CD4-positive, alpha-beta T cell (primary cell): Measurements from ENCODE around the gene GOLGB1. TPM values are rescaled to one million over a fixed set of nuclear protein-coding genes. Genes with fewer than 3 reads are reported as not detected.

Source experiments
- ATAC-seq: fragments of 200-7000 bp; cut with Tn5 transposase; one replicate; pipeline ENCODE4 v1.10.0; 2022; ENCODE audit warnings: mild to moderate bottlenecking; ENCODE audit not compliant: poor library complexity
- CTCF ChIA-PET: fragments of 350-600 bp; sonication (Branson Sonifier 250); formaldehyde crosslinking; loops from one replicate; lab custom pipeline; 2021; ENCODE audit warnings: antibody characterized with exemption, inconsistent platforms; lab: Charles Lee
- POLR2A ChIA-PET: fragments of 350-600 bp; sonication (Branson Sonifier 250); formaldehyde crosslinking; loops from one replicate; lab custom pipeline; 2021; ENCODE audit warnings: antibody characterized with exemption, inconsistent platforms; lab: Charles Lee
- DNase-seq, 14 experiments: peaks; one replicate each; pipeline ENCODE4 v3.0.0-alpha.2; 2013 to 2020; ENCODE audit warnings: mixed read lengths in 2 of 14
- H3K27ac ChIP-seq, 2 donors: one replicate each; pipeline versions ENCODE4 v1.5.1 to v1.7.0; 2013; ENCODE audit warnings: low read length in 2 of 2, low read depth in 1 of 2, mild to moderate bottlenecking in 1 of 2
- H3K27me3 ChIP-seq, 2 experiments: 1 replicate in 1 of 2; 2 replicates in 1 of 2; pipeline versions ENCODE4 v1.6.1 to v1.7.0; 2013; ENCODE audit warnings: low read length in 2 of 2, control low read depth in 1 of 2, mild to moderate bottlenecking in 1 of 2, moderate library complexity in 1 of 2; ENCODE audit not compliant: insufficient read depth in 2 of 2, control insufficient read depth in 1 of 2
- H3K36me3 ChIP-seq: one replicate; pipeline ENCODE4 v1.6.1; 2013; ENCODE audit warnings: low read length, control low read depth; ENCODE audit not compliant: insufficient read depth
- H3K4me1 ChIP-seq: one replicate; pipeline ENCODE4 v1.6.1; 2013; ENCODE audit warnings: low read length, control low read depth; ENCODE audit not compliant: insufficient read depth
- H3K4me3 ChIP-seq: one replicate; pipeline ENCODE4 v1.5.1; 2013; ENCODE audit warnings: mild to moderate bottlenecking, low read length, moderate library complexity
- H3K9me3 ChIP-seq, 2 experiments: 1 replicate in 1 of 2; 2 replicates in 1 of 2; pipeline versions ENCODE4 v1.6.1 to v1.7.0; 2013; ENCODE audit warnings: low read length in 2 of 2, mild to moderate bottlenecking in 2 of 2, control low read depth in 1 of 2, moderate library complexity in 1 of 2; ENCODE audit not compliant: control insufficient read depth in 1 of 2, insufficient read depth in 1 of 2
- H3K27ac Mint-ChIP-seq: one replicate; pipeline ENCODE4 v1.8.0; 2020; ENCODE audit warnings: mixed read lengths
- H3K27me3 Mint-ChIP-seq: one replicate; pipeline ENCODE4 v1.8.0; 2021; ENCODE audit warnings: mixed read lengths
- H3K36me3 Mint-ChIP-seq: one replicate; pipeline ENCODE4 v1.8.0; 2021; ENCODE audit warnings: low read depth, mixed read lengths
- H3K4me1 Mint-ChIP-seq: one replicate; pipeline ENCODE4 v1.8.0; 2021; ENCODE audit warnings: low read depth, mixed read lengths
- H3K4me3 Mint-ChIP-seq: one replicate; pipeline ENCODE4 v1.8.0; 2020; ENCODE audit warnings: mild to moderate bottlenecking, mixed read lengths
- H3K9me3 Mint-ChIP-seq: one replicate; pipeline ENCODE4 v1.8.0; 2020; ENCODE audit warnings: mixed read lengths
- intact Hi-C, 2 experiments: fragments of 100-400 bp; cut with DNase I in 1 of 2; cut with micrococcal nuclease in 1 of 2; formaldehyde crosslinking; loops; one replicate each; pipeline versions ENCODE4 v1.15.1 to v1.9.0; 2023 to 2025; cut with DNase I, micrococcal nuclease
- total RNA-seq, 174 experiments: library from RNA in 2 of 174; stranded (reverse) in 2 of 174; gene quantifications; one replicate each; pipeline ENCODE4 v1.2.3 and lab custom pipeline; 2021 to 2026
- TF ChIP-seq, protein P1 (sequence below): fragments of 200-600 bp; IDR thresholded peaks from one replicate; pipeline ENCODE4 v1.8.0; 2022; ENCODE audit warnings: antibody characterized with exemption, mild to moderate bottlenecking

Gene GOLGB1
- total RNA-seq, 2 experiments from 2014 or later: 49.8 to 50.2 TPM

GRCh38 chr3:121759541-121760202, 10.1 kb upstream of the GOLGB1 start:
- Mint-ChIP-seq H3K27ac (no peak overlapping the region), H3K4me1 (no peaks in the 10 kb centered on the region), H3K4me3 (no peak overlapping the region), H3K36me3 (no peaks in the 10 kb centered on the region), H3K27me3 (peaks cover 9% of the 10 kb centered on the region), H3K9me3 (no peaks in the 10 kb centered on the region)
- H3K27me3 ChIP-seq: no peaks in the 10 kb centered on the region
- H3K4me3 ChIP-seq: no peak overlapping the region
- H3K27ac ChIP-seq: no peak overlapping the region
- ATAC-seq (no peak), DNase-seq (no peak)
- TF ChIP-seq, protein P1, sequence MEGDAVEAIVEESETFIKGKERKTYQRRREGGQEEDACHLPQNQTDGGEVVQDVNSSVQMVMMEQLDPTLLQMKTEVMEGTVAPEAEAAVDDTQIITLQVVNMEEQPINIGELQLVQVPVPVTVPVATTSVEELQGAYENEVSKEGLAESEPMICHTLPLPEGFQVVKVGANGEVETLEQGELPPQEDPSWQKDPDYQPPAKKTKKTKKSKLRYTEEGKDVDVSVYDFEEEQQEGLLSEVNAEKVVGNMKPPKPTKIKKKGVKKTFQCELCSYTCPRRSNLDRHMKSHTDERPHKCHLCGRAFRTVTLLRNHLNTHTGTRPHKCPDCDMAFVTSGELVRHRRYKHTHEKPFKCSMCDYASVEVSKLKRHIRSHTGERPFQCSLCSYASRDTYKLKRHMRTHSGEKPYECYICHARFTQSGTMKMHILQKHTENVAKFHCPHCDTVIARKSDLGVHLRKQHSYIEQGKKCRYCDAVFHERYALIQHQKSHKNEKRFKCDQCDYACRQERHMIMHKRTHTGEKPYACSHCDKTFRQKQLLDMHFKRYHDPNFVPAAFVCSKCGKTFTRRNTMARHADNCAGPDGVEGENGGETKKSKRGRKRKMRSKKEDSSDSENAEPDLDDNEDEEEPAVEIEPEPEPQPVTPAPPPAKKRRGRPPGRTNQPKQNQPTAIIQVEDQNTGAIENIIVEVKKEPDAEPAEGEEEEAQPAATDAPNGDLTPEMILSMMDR: no peak
- intact Hi-C loops: loop anchor here in 1 of 2 experiments (10.0 kb wide), 2 partner anchors 1035 to 1825 kb away; partner anchors contain the start of genes HACD2, HSPBAP1 and SLC49A4
- no peaks in the 10 kb centered on the region for H3K9me3 ChIP-seq
- ChIA-PET POLR2A (no interaction called here), CTCF (no interaction called here)
- no peaks in the 10 kb centered on the region for H3K4me1 ChIP-seq
- H3K36me3 ChIP-seq: no peaks in the 10 kb centered on the region

DNA sequence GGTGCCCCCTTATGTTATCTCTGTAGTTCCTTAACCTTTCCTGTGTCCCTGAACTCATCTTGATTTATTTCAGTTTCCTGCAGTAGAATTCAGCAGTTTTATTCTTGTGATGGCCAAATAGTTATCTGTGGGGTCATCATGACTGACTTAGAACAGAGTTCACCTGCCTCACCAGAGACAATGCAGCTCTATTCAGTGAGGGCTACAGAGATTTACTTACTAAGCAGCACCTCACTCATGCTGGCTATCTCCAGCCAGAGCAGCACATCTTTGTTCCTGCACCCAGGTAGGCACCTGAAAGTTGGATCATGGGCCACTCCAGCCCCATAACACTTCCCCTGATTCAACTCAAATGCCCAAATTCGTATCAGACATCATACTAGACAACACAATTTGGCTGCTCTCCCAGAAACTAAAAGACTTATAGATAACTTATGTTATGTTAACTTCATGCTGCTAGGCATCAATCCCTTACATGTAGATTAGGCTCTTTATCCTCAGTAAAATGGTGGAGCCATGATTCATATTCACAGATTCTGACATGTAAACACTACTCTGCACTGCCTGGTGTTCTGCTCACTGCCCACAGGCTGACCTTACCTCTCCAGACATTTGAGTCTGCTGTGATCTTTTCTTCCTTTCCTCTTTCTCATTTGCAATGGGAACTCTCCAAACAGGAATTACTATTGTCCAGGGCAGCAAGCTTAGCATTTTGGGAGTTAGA, 9.3 kb upstream of the GOLGB1 start:
- H3K27ac Mint-ChIP-seq: no peak overlapping the region
- ChIA-PET CTCF (no interaction called here), POLR2A (no interaction called here)
- no peak for ATAC-seq
- H3K4me3 Mint-ChIP-seq: no peak overlapping the region
- H3K36me3 ChIP-seq: no peaks in the 10 kb centered on the region
- no peaks in the 10 kb centered on the region for H3K4me1 ChIP-seq
- H3K9me3 ChIP-seq: no peaks in the 10 kb centered on the region
- H3K4me3 ChIP-seq: no peak overlapping the region
- peaks cover 9% of the 10 kb centered on the region for H3K27me3 Mint-ChIP-seq
- no peak for DNase-seq
- no peaks in the 10 kb centered on the region for H3K9me3 Mint-ChIP-seq
- TF ChIP-seq, protein P1: no peak
- H3K27me3 ChIP-seq: no peaks in the 10 kb centered on the region
- H3K36me3 Mint-ChIP-seq: no peaks in the 10 kb centered on the region
- no peak overlapping the region for H3K27ac ChIP-seq
- intact Hi-C loops: loop anchor here in 1 of 2 experiments (10.0 kb wide), 2 partner anchors 1036 to 1826 kb away; partner anchors contain the start of genes HACD2, HSPBAP1 and SLC49A4
- H3K4me1 Mint-ChIP-seq: no peaks in the 10 kb centered on the region

DNA sequence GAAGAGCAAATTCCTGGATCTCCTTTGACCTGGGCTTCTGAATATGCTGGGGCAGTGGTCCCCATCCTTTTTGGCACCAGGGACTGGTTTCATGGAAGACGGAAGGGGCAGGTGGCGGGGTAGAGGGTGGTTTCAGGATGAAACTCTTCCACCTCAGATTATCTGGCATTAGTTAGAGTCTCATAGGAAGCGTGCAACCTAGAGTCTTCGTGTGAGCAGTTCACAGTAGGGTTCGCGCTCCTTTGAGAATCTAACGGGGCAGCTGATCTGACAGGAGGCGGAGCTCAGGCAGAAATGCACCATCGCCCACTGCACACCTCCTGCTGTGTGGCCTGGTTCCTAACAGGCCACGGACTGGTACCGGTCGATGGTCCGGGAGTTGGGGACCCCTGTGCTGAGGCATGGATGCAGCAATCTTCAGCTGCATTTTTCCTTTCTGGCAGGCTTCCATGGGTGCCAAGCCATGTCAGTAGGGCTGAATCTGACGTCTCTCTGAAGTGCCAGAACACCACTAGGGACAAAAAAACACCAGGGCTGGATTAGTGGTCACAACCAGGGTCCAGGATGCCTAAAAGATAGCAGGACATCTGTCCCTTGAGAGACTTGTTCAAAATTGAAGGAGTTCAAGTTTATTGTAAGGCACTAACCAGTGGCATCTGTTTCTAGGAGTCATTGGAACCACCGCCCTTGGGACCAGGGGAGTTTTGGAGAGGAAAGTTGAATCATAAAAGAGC, 8.4 kb upstream of the GOLGB1 start:
- H3K4me1 Mint-ChIP-seq: no peaks in the 10 kb centered on the region
- no peaks in the 10 kb centered on the region for H3K4me1 ChIP-seq
- no peaks in the 10 kb centered on the region for H3K9me3 Mint-ChIP-seq
- no peaks in the 10 kb centered on the region for H3K27me3 ChIP-seq
- peaks cover 9% of the 10 kb centered on the region for H3K27me3 Mint-ChIP-seq
- no peak overlapping the region for H3K27ac Mint-ChIP-seq
- H3K36me3 ChIP-seq: no peaks in the 10 kb centered on the region
- H3K4me3 Mint-ChIP-seq: no peak overlapping the region
- ChIA-PET POLR2A (no interaction called here), CTCF (no interaction called here)
- TF ChIP-seq, protein P1: no peak
- H3K27ac ChIP-seq: no peak overlapping the region
- H3K36me3 Mint-ChIP-seq: no peaks in the 10 kb centered on the region
- intact Hi-C loops: loop anchor here in 1 of 2 experiments (10.0 kb wide), 2 partner anchors 1037 to 1827 kb away; partner anchors contain the start of genes HACD2, HSPBAP1 and SLC49A4
- no peak overlapping the region for H3K4me3 ChIP-seq
- ATAC-seq (no peak), DNase-seq (no peak)
- H3K9me3 ChIP-seq: no peaks in the 10 kb centered on the region
